NCI-H2196 treated with DMSO at 0.1 percent for 48 hours (cell line): Measurements from ENCODE around the gene SPATA31D4.
"Not testable (repeated sequence)": the region's sequence is repeated elsewhere in the genome, so short reads cannot be mapped to it uniquely, and the experiment has no call there.

Experiments used
- DNase-seq: peaks from one replicate; lab custom pipeline; 2025; ENCODE audit not compliant: unreplicated experiment; lab: John Stamatoyannopoulos, UW

Gene SPATA31D4

DNA sequence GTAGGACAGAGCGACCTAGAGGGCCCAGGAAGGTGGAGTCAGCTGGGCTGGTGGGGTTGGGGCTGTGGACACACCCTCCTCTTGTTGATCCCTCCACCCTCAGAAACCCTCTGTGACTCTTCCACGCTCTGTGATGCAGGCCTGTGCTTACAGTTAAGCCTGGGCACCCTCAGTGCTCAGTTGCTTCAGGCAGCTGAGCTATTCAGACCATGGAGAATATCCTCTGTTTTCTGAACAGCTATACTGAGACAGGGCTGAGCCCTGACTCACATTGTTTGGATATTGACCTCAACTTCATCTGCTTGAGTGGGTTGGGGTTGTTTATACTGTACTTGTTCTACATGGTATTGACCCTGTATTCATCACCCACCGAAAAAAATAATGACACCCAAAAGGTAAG is at the start of gene SPATA31D4:
SPATA31D4 (plus strand) TSS at position 124 of the 400 bp plus-strand sequence; CDS start at position 210, 86 bp downstream.
- not testable (repeated sequence) for DNase-seq

GRCh38 chr9:81878530-81878929 is 49.7 kb upstream of the SPATA31D4 start:
- no peak for DNase-seq

- no peak for DNase-seq
Measured at GRCh38 chr9:81879501-81879916, 48.7 kb upstream of the SPATA31D4 start.

- no peak for DNase-seq
Measured at GRCh38 chr9:81885602-81886001, 42.6 kb upstream of the SPATA31D4 start.

DNA sequence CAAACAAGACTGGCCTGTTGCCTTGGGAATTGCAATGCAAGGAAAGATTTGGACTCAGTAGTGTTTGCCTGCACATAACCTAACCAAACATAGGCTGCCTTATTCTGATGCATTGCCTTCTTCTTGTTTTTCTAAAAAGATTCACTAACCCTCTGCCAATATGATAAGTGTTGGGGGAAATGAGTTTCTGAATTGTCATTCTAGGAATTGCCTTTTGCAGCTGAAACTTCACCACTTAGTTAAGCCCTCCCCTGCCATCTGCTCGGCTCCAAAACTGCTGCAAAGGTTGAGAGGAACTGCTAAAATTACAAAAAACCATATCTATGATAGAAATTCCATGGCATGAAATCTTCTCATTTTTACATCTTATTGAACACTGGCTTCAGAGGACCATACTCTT is 41.6 kb upstream of the SPATA31D4 start:
- no peak for DNase-seq

GRCh38 chr9:81890104-81890503 is 38.1 kb upstream of the SPATA31D4 start:
- DNase-seq: no peak

- no peak for DNase-seq
Measured at GRCh38 chr9:81892440-81892839, 35.8 kb upstream of the SPATA31D4 start.

DNA sequence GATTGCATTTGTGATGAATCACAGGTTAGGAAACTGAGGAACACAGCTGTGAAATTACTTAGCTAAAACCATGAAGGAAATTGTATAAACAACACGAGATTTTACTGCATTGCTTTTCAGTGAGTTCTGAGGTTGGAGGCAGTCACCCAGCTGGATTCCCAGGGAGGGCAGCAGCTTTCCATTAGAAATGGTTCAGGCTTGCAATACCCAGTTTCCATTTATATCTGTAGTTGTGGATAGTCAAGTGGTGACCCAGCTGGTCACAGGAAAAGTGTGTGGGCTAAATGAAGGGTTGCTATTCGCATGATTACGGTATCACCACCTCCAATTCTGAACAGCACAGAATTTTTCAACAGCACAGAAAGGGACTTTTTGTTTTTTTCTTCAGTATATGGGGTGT is 34.3 kb upstream of the SPATA31D4 start:
- no peak for DNase-seq

- no peak for DNase-seq
Measured at GRCh38 chr9:81894891-81895290, 33.3 kb upstream of the SPATA31D4 start.

DNA sequence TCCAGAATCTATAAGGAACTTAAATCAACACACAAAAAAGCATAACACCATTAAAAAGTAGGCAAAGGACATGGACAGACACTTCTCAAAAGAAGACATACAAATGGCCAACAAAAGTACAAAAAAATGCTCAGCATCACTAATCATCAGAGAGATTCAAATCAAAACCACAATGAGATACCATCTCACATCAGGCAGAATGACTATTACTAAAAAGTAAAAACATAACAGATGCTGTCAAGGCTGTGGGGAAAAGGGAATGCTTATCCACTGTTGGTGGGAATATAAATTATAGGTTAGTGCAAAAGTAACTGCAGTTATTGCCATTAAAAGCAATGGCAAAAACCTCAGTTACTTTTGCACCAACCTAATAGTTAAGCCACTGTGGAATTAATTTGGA is 32.2 kb upstream of the SPATA31D4 start:
- DNase-seq: no peak

- DNase-seq: no peak
Measured at GRCh38 chr9:81898851-81899250, 29.4 kb upstream of the SPATA31D4 start.

GRCh38 chr9:81902196-81902595 is 26.0 kb upstream of the SPATA31D4 start:
- DNase-seq: no peak

GRCh38 chr9:81902626-81903025 is 25.6 kb upstream of the SPATA31D4 start:
- no peak for DNase-seq

DNA sequence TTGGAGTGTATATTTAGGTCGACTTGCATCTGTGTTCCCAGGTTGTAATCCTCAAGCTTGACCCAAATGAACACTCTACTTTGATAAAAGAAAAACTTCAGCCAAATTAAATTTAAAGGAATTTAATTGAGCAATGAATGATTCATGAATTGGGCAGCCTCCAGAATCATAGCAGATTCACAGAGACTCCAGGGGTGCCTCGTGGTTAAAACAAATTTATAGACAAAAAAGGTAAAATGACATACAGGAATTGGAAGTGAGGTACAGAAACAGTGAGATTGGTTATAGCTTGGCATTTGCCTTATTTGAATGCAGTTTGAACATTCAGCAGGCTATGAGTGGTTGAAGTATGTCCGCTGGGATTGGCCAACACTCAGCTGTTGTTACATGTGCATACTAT is 21.6 kb upstream of the SPATA31D4 start:
- DNase-seq: no peak

GRCh38 chr9:81912135-81912534 is 16.1 kb upstream of the SPATA31D4 start:
- no peak for DNase-seq

GRCh38 chr9:81915801-81916505 is 12.3 kb upstream of the SPATA31D4 start:
- no peak for DNase-seq

DNA sequence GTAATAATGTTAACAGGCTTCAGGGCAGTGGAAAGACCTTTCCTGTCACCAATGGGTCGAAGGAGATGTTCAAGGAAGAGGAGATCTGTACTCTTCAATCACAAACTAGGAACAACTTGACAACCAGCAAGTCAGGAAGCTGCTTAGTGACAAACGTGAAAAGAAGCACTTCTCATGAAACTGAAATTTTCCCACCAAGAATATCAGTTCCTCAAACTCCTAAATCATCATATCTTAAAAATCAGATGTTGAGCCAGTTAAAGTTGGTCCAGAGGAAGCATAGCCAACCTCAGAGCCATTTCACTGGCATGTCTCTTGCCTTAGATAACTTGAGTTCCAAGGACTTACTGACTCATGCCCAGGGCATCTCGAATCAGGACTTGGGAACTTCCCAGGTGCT is 9.7 kb upstream of the SPATA31D4 start:
- not testable (repeated sequence) for DNase-seq

GRCh38 chr9:81930147-81930546 is 1.9 kb downstream of the SPATA31D4 start:
- DNase-seq: not testable (repeated sequence)

GRCh38 chr9:81933547-81933946 is 5.3 kb downstream of the SPATA31D4 start:
- not testable (repeated sequence) for DNase-seq

- DNase-seq: not testable (repeated sequence)
Measured at GRCh38 chr9:81943393-81943792, 15.2 kb downstream of the SPATA31D4 start, which contains the start of gene SPATA31D3. Gene SPATA31D3 (plus strand): TSS chr9:81943500. CDS start chr9:81943586, 86 bp downstream.

GRCh38 chr9:81948650-81949049 is 20.4 kb downstream of the SPATA31D4 start:
- not testable (repeated sequence) for DNase-seq

- no peak for DNase-seq
Measured at GRCh38 chr9:81953096-81953495, 24.9 kb downstream of the SPATA31D4 start.

DNA sequence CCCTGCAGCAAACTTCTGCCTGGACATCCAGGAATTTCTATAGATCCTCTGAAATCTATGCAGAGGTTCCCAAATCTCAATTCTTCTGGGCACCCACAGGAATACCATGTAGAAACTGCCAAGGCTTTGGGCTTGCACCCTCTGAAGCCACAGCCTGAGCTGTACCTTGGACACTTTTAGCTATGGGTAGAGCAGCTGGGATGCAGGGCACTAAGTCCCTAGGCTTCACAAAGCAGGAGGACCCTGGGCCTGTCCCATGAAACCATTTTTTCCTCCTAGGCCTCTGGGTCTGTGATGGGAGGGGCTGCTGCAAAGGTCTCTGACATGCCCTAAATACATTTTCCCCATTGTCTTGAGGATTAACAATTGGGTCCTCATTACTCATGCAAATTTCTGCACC is 27.4 kb downstream of the SPATA31D4 start:
- no peak for DNase-seq
